HepG2 (cell line): ENCODE measurements around the gene P2RY11. TPM values are rescaled to one million over a fixed set of nuclear protein-coding genes. Genes with fewer than 3 reads are reported as not detected.
A peak's percentile ranks its signal among the peaks of the same experiment; 100 is the strongest.

ENCODE experiments used
- HDAC6 ChIP-seq: fragments of 200-600 bp; sonication (generic); IDR thresholded peaks from 2 replicates; pipeline ENCODE4 v1.7.0; 2017; ENCODE audit warnings: mild to moderate bottlenecking, antibody characterized with exemption, low read length, low read depth
- NBN ChIP-seq: fragments of 450-650 bp; conservative IDR thresholded peaks from 2 replicates; pipeline ENCODE4 v1.6.1; 2017
- PAX8 ChIP-seq: sonication (generic); formaldehyde crosslinking; IDR thresholded peaks from 2 replicates; pipeline ENCODE4 v1.8.0; 2022; ENCODE audit warnings: mild to moderate bottlenecking, missing genetic modification reagents, borderline replicate concordance
- POLR2G ChIP-seq: fragments of 200-400 bp; formaldehyde crosslinking; IDR thresholded peaks from 2 replicates; pipeline ENCODE4 v1.6.1; 2018; ENCODE audit warnings: mild to moderate bottlenecking, low read depth, low read length, moderate library complexity
- SP2 ChIP-seq: sonication (generic); formaldehyde crosslinking; IDR thresholded peaks from 2 replicates; pipeline ENCODE4 v1.5.1; 2020; ENCODE audit warnings: mild to moderate bottlenecking, missing genetic modification reagents
- TAF15 ChIP-seq: fragments of 200-400 bp; formaldehyde crosslinking; IDR thresholded peaks from one replicate; pipeline ENCODE4 v1.6.1; 2018; ENCODE audit warnings: mild to moderate bottlenecking, low read depth, low read length; ENCODE audit not compliant: poor library complexity, severe bottlenecking
- TCF12 ChIP-seq, 2 experiments: fragments of 450-650 bp in 1 of 2; sonication (generic) in 1 of 2; formaldehyde crosslinking in 1 of 2; IDR thresholded peaks; 2 replicates each; pipeline versions ENCODE4 v1.6.1 to v1.8.0; 2017 to 2022; ENCODE audit warnings: antibody characterized with exemption in 1 of 2, mild to moderate bottlenecking in 1 of 2, missing genetic modification reagents in 1 of 2, moderate library complexity in 1 of 2
- TIGD3 ChIP-seq: sonication (generic); formaldehyde crosslinking; IDR thresholded peaks from 2 replicates; pipeline ENCODE4 v1.5.1; 2020; ENCODE audit warnings: mild to moderate bottlenecking, missing genetic modification reagents, borderline replicate concordance
- TSC22D2 ChIP-seq: sonication (generic); formaldehyde crosslinking; IDR thresholded peaks from 2 replicates; pipeline ENCODE4 v1.5.1; 2020; ENCODE audit warnings: missing genetic modification reagents, mild to moderate bottlenecking, borderline replicate concordance
- ZMYM2 ChIP-seq: sonication (generic); formaldehyde crosslinking; IDR thresholded peaks from 2 replicates; pipeline ENCODE4 v1.8.0; 2022; ENCODE audit warnings: mild to moderate bottlenecking, missing genetic modification reagents
- ZNF687 ChIP-seq: sonication (generic); formaldehyde crosslinking; IDR thresholded peaks from 2 replicates; pipeline ENCODE4 v1.5.1; 2020; ENCODE audit warnings: mild to moderate bottlenecking, missing genetic modification reagents, moderate library complexity
- ZNF773 ChIP-seq: sonication (generic); formaldehyde crosslinking; IDR thresholded peaks from 2 replicates; pipeline ENCODE4 v1.4.0; 2020; ENCODE audit warnings: missing genetic modification reagents, borderline replicate concordance
- ZNF792 ChIP-seq: IDR thresholded peaks from 2 replicates; pipeline ENCODE4 v1.6.1; 2016
- polyA plus RNA-seq, 8 experiments: library from polyadenylated mRNA; depleted of rRNA in 3 of 8; stranded (reverse) in 7 of 8; unstranded in 1 of 8; fragments of >200 nt; fragmentation: Illumina TruSeq in 4 of 8; extraction: Trizol in 4 of 8; gene quantifications; 2 replicates each; pipeline versions ENCODE4 v1.2.1 to v1.2.3, GENCODE V29; 2011 to 2016; ENCODE audit warnings: low read depth in 4 of 8, missing spikeins in 1 of 8, mixed read lengths in 1 of 8; ENCODE audit not compliant: insufficient read depth in 1 of 8
- total RNA-seq, 5 experiments: library from RNA; depleted of rRNA; stranded (reverse); fragments of >200 nt; fragmentation: Illumina TruSeq; extraction: Trizol; gene quantifications; 2 replicates each; pipeline ENCODE4 v1.2.3, GENCODE V29; 2016; ENCODE audit warnings: low read depth in 1 of 5
- TF ChIP-seq, protein P1 (sequence below): sonication (generic); formaldehyde crosslinking; IDR thresholded peaks from 2 replicates; pipeline ENCODE4 v1.4.0; 2020; ENCODE audit warnings: mild to moderate bottlenecking, missing genetic modification reagents

Gene P2RY11
- total and polyA plus RNA-seq, 2 of the 13 experiments (the other 11 are each of a cell fraction or from before 2014, with no cell fraction given) = 4.0 to 7.8 TPM

- TF ChIP-seq ZMYM2 (CRISPR knock-in tag) (no peak), ZNF687 (CRISPR knock-in tag) (peak; percentile 13; the same call in 1 of the 2 replicates), POLR2G (0 out of 2 replicates have a peak, but pooled peaks have one; percentile 27), TSC22D2 (no peak), ZNF792 (CRISPR knock-in tag) (no peak), TAF15 (no peak), TIGD3 (CRISPR knock-in tag) (no peak), HDAC6 (no peak), ZNF773 (no peak), SP2 (CRISPR knock-in tag) (no peak), TCF12 (IDR thresholded peaks at IDR 0.05) (no peak), TCF12 (CRISPR knock-in tag; IDR thresholded peaks at IDR 0.05) (no peak), PAX8 (CRISPR knock-in tag) (no peak), NBN (no peak)
- TF ChIP-seq, protein P1, sequence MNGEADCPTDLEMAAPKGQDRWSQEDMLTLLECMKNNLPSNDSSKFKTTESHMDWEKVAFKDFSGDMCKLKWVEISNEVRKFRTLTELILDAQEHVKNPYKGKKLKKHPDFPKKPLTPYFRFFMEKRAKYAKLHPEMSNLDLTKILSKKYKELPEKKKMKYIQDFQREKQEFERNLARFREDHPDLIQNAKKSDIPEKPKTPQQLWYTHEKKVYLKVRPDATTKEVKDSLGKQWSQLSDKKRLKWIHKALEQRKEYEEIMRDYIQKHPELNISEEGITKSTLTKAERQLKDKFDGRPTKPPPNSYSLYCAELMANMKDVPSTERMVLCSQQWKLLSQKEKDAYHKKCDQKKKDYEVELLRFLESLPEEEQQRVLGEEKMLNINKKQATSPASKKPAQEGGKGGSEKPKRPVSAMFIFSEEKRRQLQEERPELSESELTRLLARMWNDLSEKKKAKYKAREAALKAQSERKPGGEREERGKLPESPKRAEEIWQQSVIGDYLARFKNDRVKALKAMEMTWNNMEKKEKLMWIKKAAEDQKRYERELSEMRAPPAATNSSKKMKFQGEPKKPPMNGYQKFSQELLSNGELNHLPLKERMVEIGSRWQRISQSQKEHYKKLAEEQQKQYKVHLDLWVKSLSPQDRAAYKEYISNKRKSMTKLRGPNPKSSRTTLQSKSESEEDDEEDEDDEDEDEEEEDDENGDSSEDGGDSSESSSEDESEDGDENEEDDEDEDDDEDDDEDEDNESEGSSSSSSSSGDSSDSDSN (CRISPR knock-in tag) = no peak
These were observed 18.0 kb upstream of the P2RY11 start (continued) for GRCh38 chr19:10093295-10094186.
